Measurements from ENCODE around the gene SNX24.

DNA sequence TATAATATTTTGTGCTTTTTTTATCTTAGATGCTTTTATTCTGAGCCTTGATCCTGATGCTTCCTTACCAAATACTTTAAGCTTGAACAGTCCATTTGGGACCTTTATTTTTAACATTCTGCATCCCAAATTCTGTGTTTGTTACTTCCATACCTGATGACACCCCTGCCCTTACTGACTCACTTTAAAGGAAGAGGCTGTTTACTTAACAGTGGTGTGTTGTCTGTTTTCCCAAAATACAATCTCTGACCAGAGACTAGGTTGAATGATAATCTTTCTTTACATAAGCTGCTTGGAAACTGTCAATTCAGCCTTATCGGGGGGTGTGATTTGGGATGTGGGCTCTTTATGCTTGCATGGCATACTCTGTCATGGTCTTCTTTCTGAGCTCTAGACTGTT is 71.1 kb downstream of the SNX24 start:
- TF ChIP-seq ZNF565 (CRISPR knock-in tag; conservative IDR thresholded peaks at IDR 0.05; ENCODE audit: low read depth): no peak
- no peak for TF ChIP-seq CSDC2 (CRISPR knock-in tag; IDR thresholded peaks at IDR 0.05)
- no peak for TF ChIP-seq ZFP3 (CRISPR knock-in tag; IDR thresholded peaks at IDR 0.05)
- TF ChIP-seq, protein P1, sequence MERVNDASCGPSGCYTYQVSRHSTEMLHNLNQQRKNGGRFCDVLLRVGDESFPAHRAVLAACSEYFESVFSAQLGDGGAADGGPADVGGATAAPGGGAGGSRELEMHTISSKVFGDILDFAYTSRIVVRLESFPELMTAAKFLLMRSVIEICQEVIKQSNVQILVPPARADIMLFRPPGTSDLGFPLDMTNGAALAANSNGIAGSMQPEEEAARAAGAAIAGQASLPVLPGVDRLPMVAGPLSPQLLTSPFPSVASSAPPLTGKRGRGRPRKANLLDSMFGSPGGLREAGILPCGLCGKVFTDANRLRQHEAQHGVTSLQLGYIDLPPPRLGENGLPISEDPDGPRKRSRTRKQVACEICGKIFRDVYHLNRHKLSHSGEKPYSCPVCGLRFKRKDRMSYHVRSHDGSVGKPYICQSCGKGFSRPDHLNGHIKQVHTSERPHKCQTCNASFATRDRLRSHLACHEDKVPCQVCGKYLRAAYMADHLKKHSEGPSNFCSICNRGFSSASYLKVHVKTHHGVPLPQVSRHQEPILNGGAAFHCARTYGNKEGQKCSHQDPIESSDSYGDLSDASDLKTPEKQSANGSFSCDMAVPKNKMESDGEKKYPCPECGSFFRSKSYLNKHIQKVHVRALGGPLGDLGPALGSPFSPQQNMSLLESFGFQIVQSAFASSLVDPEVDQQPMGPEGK (CRISPR knock-in tag; IDR thresholded peaks at IDR 0.05; ENCODE audit: borderline replicate concordance): no peak
- no peak for TF ChIP-seq RARB (CRISPR knock-in tag; IDR thresholded peaks at IDR 0.05)
- TF ChIP-seq, protein P2, sequence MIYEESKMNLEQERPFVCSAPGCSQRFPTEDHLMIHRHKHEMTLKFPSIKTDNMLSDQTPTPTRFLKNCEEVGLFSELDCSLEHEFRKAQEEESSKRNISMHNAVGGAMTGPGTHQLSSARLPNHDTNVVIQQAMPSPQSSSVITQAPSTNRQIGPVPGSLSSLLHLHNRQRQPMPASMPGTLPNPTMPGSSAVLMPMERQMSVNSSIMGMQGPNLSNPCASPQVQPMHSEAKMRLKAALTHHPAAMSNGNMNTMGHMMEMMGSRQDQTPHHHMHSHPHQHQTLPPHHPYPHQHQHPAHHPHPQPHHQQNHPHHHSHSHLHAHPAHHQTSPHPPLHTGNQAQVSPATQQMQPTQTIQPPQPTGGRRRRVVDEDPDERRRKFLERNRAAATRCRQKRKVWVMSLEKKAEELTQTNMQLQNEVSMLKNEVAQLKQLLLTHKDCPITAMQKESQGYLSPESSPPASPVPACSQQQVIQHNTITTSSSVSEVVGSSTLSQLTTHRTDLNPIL (CRISPR knock-in tag; IDR thresholded peaks at IDR 0.05; ENCODE audit: low read depth): no peak
